OCI-LY7 (cell line): ENCODE results near the gene TMEM273. TPM values are rescaled to one million over a fixed set of nuclear protein-coding genes. Genes with fewer than 3 reads are reported as not detected.

Experiments used
- BruUV-seq: library from RNA; stranded (reverse); fragments of 400-500 nt; replicated peaks from 2 replicates; lab custom pipeline; 2021; lab: Mats Ljungman, UMichigan
- CTCF ChIA-PET: fragments of 300-600 bp; sonication (Branson Sonifier 250); formaldehyde crosslinking; loops from one replicate; lab custom pipeline; 2022; ENCODE audit warnings: antibody characterized with exemption; ENCODE audit not compliant: unreplicated experiment; lab: Charles Lee
- POLR2A ChIA-PET: fragments of 300-600 bp; sonication (Branson Sonifier 250); formaldehyde crosslinking; loops from one replicate; lab custom pipeline; 2022; ENCODE audit warnings: antibody characterized with exemption; lab: Charles Lee
- DNase-seq: peaks from one replicate; pipeline ENCODE4 v3.0.0-alpha.2; 2015; ENCODE audit warnings: low spot score
- H2AFZ ChIP-seq: fragments of 200-600 bp; sonication (generic), shearing (Covaris generic); 2 replicates; pipeline ENCODE4 v1.6.1; 2014; ENCODE audit warnings: mild to moderate bottlenecking, antibody characterized with exemption, low read length, moderate library complexity
- H3K27ac ChIP-seq: fragments of 200-600 bp; sonication (generic); 2 replicates; pipeline ENCODE4 v1.5.1; 2014; ENCODE audit warnings: mixed run types, low read depth, mild to moderate bottlenecking, moderate library complexity, low read length, inconsistent platforms; ENCODE audit not compliant: poor library complexity, severe bottlenecking
- H3K36me3 ChIP-seq: fragments of 200-600 bp; sonication (generic); 2 replicates; pipeline ENCODE4 v1.6.1; 2014; ENCODE audit warnings: mild to moderate bottlenecking, antibody characterized with exemption, low read length, moderate library complexity, mixed read lengths; ENCODE audit not compliant: insufficient read depth
- H3K4me1 ChIP-seq: fragments of 200-600 bp; sonication (generic); 2 replicates; pipeline ENCODE4 v1.5.1; 2014; ENCODE audit warnings: mild to moderate bottlenecking, low read length; ENCODE audit not compliant: insufficient read depth, poor library complexity, severe bottlenecking
- H3K4me2 ChIP-seq: fragments of 200-600 bp; sonication (generic); 2 replicates; pipeline ENCODE4 v1.6.1; 2014; ENCODE audit warnings: mild to moderate bottlenecking, low read length
- H3K4me3 ChIP-seq: fragments of 200-600 bp; sonication (generic); 2 replicates; pipeline ENCODE4 v1.5.1; 2014; ENCODE audit warnings: mild to moderate bottlenecking, low read depth, low read length; ENCODE audit not compliant: poor library complexity, severe bottlenecking
- H3K79me2 ChIP-seq: fragments of 200-600 bp; sonication (generic); 2 replicates; pipeline ENCODE4 v1.6.1; 2016; ENCODE audit warnings: low read depth, mild to moderate bottlenecking, low read length, moderate library complexity, mixed read lengths; ENCODE audit not compliant: insufficient read depth
- H3K9me2 ChIP-seq: fragments of 200-600 bp; sonication (generic); 2 replicates; pipeline ENCODE4 v1.6.1; 2016; ENCODE audit warnings: mild to moderate bottlenecking, low read length, mixed read lengths; ENCODE audit not compliant: insufficient read depth
- H3K9me3 ChIP-seq: fragments of 200-600 bp; sonication (generic); 2 replicates; pipeline ENCODE4 v1.6.1; 2014; ENCODE audit warnings: mild to moderate bottlenecking, mixed run types, low read length, mixed read lengths
- H4K20me1 ChIP-seq: fragments of 200-600 bp; sonication (generic); 2 replicates; pipeline ENCODE4 v1.6.1; 2014; ENCODE audit warnings: mild to moderate bottlenecking, antibody characterized with exemption, low read length, moderate library complexity, mixed read lengths; ENCODE audit not compliant: insufficient read depth
- CTCF ChIP-seq: fragments of 200-600 bp; sonication (generic); conservative IDR thresholded peaks from 2 replicates; pipeline ENCODE4 v1.5.1; 2014; ENCODE audit warnings: mild to moderate bottlenecking, antibody characterized with exemption, low read length, moderate library complexity, mixed read lengths
- EZH2phosphoT487 ChIP-seq: fragments of 200-600 bp; sonication (generic); IDR thresholded peaks from 2 replicates; pipeline ENCODE4 v1.6.1; 2018; ENCODE audit warnings: low read depth, borderline replicate concordance, mild to moderate bottlenecking, mixed run types, antibody characterized with exemption, low read length, moderate library complexity, mixed read lengths
- intact Hi-C: fragments of 100-400 bp; cut with micrococcal nuclease; formaldehyde crosslinking; loops from one replicate; pipeline ENCODE4 v1.10.0; 2022; ENCODE audit not compliant: unreplicated experiment
- total RNA-seq, 2 experiments: library from RNA; depleted of rRNA in 1 of 2; stranded (reverse); fragments of >200 nt in 1 of 2; shearing (Covaris generic) in 1 of 2; gene quantifications; 2 replicates each; pipeline ENCODE4 v1.2.3, GENCODE V29; 2014 to 2022

Gene TMEM273
- total RNA-seq, 2 experiments from 2014 or later: 0.82 to 1.8 TPM

GRCh38 chr10:49161411-49161997 lies 26.7 kb downstream of the TMEM273 start:
- POLR2A ChIA-PET: interaction anchor here (0.5 to 1.1 kb wide), 5 partner anchors 8 to 112 kb away, joined by 3 to 5 read pairs (median 3); no protein-coding TSS in a partner anchor
- Histone ChIP-seq H3K9me2 (no peaks in the 10 kb centered on the region), H3K9me3 (no peaks in the 10 kb centered on the region), H3K4me2 (no peak overlapping the region), H3K4me3 (no peak overlapping the region), H2AFZ (no peak overlapping the region), H4K20me1 (no peaks in the 10 kb centered on the region), H3K27ac (no peak overlapping the region), H3K79me2 (no peaks in the 10 kb centered on the region), H3K36me3 (no peaks in the 10 kb centered on the region), H3K4me1 (peaks cover 15% of the 10 kb centered on the region)
- TF ChIP-seq CTCF (peak; percentile 67), EZH2phosphoT487 (no peak)
- DNase-seq: peak; percentile 66
- CTCF ChIA-PET: interaction anchor here (0.5 to 1.9 kb wide), 3 partner anchors 108 to 503 kb away, joined by 4 to 8 read pairs (median 4); no protein-coding TSS in a partner anchor
- intact Hi-C loops: loop anchor here (5.0 kb wide), 1 partner anchor 84 kb away; no protein-coding TSS in a partner anchor
- BruUV-seq: no TSS peak

DNA sequence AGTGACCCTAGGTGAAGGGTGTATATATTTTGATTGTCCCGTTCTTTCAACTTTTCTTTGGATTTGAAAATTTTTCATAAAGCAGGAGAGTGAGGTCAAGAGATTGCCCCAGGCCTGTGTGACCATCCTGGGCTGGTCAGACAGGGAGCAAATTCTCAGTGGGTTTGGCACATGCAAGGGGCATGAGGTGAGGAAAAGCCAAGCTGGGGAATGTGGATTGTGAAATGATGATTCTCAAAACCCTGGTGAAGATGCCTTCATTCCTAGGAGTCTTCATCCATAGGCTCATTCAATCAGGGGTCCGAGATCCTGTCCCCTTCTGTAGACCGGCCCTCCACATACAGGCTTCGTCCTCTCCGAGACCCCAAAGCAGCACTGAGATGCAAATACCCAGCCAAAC lies 27.4 kb downstream of the TMEM273 start:
- Histone ChIP-seq H3K4me1 (peaks cover 15% of the 10 kb centered on the region), H3K4me2 (no peak overlapping the region), H3K79me2 (no peaks in the 10 kb centered on the region), H3K4me3 (no peak overlapping the region), H4K20me1 (no peaks in the 10 kb centered on the region), H3K9me3 (no peaks in the 10 kb centered on the region), H2AFZ (no peak overlapping the region), H3K36me3 (no peaks in the 10 kb centered on the region), H3K27ac (no peak overlapping the region), H3K9me2 (no peaks in the 10 kb centered on the region)
- TF ChIP-seq EZH2phosphoT487: no peak
- no peak for TF ChIP-seq CTCF
- ChIA-PET CTCF (no interaction called here), POLR2A (interaction anchor here (0.5 to 0.7 kb wide), 2 partner anchors 41 to 111 kb away, joined by 3 read pairs; no protein-coding TSS in a partner anchor)
- BruUV-seq: no TSS peak
- no peak for DNase-seq
- intact Hi-C loops: loop anchor here (5.0 kb wide), 1 partner anchor 84 kb away; no protein-coding TSS in a partner anchor

GRCh38 chr10:49160110-49160509 lies 28.1 kb downstream of the TMEM273 start:
- Histone ChIP-seq H3K4me3 (no peak overlapping the region), H3K4me1 (peaks cover 15% of the 10 kb centered on the region), H2AFZ (no peak overlapping the region), H3K9me3 (no peaks in the 10 kb centered on the region), H4K20me1 (no peaks in the 10 kb centered on the region), H3K9me2 (no peaks in the 10 kb centered on the region), H3K79me2 (no peaks in the 10 kb centered on the region), H3K36me3 (no peaks in the 10 kb centered on the region), H3K27ac (no peak overlapping the region), H3K4me2 (no peak overlapping the region)
- ChIA-PET CTCF (no interaction called here), POLR2A (no interaction called here)
- BruUV-seq: no TSS peak
- DNase-seq: no peak
- no peak for TF ChIP-seq EZH2phosphoT487
- no peak for TF ChIP-seq CTCF
- intact Hi-C loops: loop anchor here (5.0 kb wide), 1 partner anchor 83 kb away; no protein-coding TSS in a partner anchor
